GM12878 (cell line): ENCODE results near the gene MST1. TPM values are rescaled to one million over a fixed set of nuclear protein-coding genes. Genes with fewer than 3 reads are reported as not detected.

Experiments used
- ATAC-seq: fragments of 200-7000 bp; cut with Tn5 transposase; 3 replicates; pipeline ENCODE4 v1.9.1; 2020; ENCODE audit warnings: mild to moderate bottlenecking, moderate library complexity
- BruUV-seq: library from RNA; stranded (reverse); fragments of 400-500 nt; replicated peaks from 2 replicates; lab custom pipeline; 2021; lab: Mats Ljungman, UMichigan
- CTCF ChIA-PET: fragments of 300-600 bp; sonication (Branson Sonifier 250); formaldehyde crosslinking; extraction: SDS; loops from one replicate; lab custom pipeline; 2021; ENCODE audit warnings: inconsistent platforms; lab: Yijun Ruan, JAX
- POLR2A ChIA-PET: fragments of 350-600 bp; formaldehyde crosslinking; extraction: SDS; loops from one replicate; lab custom pipeline; 2021; ENCODE audit warnings: inconsistent platforms; lab: Charles Lee
- RAD21 ChIA-PET: fragments of 300-600 bp; sonication (Branson Sonifier 250); formaldehyde crosslinking; loops from one replicate; lab custom pipeline; 2023; ENCODE audit warnings: antibody characterized with exemption; ENCODE audit not compliant: unreplicated experiment; lab: Charles Lee
- SMC1A ChIA-PET: fragments of 300-600 bp; sonication (Branson Sonifier 250); formaldehyde crosslinking; loops from one replicate; lab custom pipeline; 2023; ENCODE audit not compliant: unreplicated experiment, uncharacterized antibody; lab: Charles Lee
- DNase-seq: peaks from one replicate; pipeline ENCODE4 v3.0.0-alpha.2; 2011; ENCODE audit warnings: low read depth, low spot score
- FAIRE-seq: peaks from 3 replicates; lab custom pipeline; 2011; peaks lifted over from hg19 to GRCh38; lab: Jason Lieb, UNC
- H2AFZ ChIP-seq: 2 replicates; pipeline ENCODE4 v1.6.0; 2011; ENCODE audit warnings: low read depth, low read length, control low read depth; ENCODE audit not compliant: control insufficient read depth
- H3K27ac ChIP-seq: 2 replicates; pipeline ENCODE4 v1.5.1; 2011; ENCODE audit warnings: control low read depth; ENCODE audit not compliant: control insufficient read depth, insufficient read depth
- H3K27me3 ChIP-seq, 2 experiments: replicated peaks in 1 of 2; 2 replicates each; pipeline versions ENCODE4 v1.6.0 to v1.6.1; 2011; ENCODE audit warnings: low read length in 1 of 2; ENCODE audit not compliant: control insufficient read depth in 2 of 2, insufficient read depth in 2 of 2
- H3K36me3 ChIP-seq, 2 experiments: 2 replicates each; pipeline ENCODE4 v1.5.1; 2011; ENCODE audit warnings: low read length in 1 of 2; ENCODE audit not compliant: control insufficient read depth in 2 of 2, insufficient read depth in 2 of 2
- H3K4me1 ChIP-seq: 2 replicates; pipeline ENCODE4 v1.6.1; 2011; ENCODE audit warnings: mild to moderate bottlenecking, low read length, moderate library complexity, mixed read lengths; ENCODE audit not compliant: control insufficient read depth, insufficient read depth
- H3K4me2 ChIP-seq: 2 replicates; pipeline ENCODE4 v1.6.0; 2011; ENCODE audit warnings: control low read depth; ENCODE audit not compliant: control insufficient read depth, insufficient read depth
- H3K4me3 ChIP-seq: fragments of 200-600 bp; sonication (generic); 2 replicates; pipeline ENCODE4 v1.5.1; 2016
- H3K79me2 ChIP-seq: 2 replicates; pipeline ENCODE4 v1.6.0; 2011; ENCODE audit warnings: low read length; ENCODE audit not compliant: control insufficient read depth, insufficient read depth
- H3K9ac ChIP-seq: 2 replicates; pipeline ENCODE4 v1.8.0; 2011; ENCODE audit warnings: low read length, control low read depth, mixed read lengths; ENCODE audit not compliant: control insufficient read depth, insufficient read depth
- H3K9me3 ChIP-seq: replicated peaks from 3 replicates; pipeline ENCODE4 v1.5.1; 2011; ENCODE audit warnings: mild to moderate bottlenecking, low read length; ENCODE audit not compliant: control insufficient read depth, insufficient read depth
- H4K20me1 ChIP-seq: 2 replicates; pipeline ENCODE4 v1.6.0; 2011; ENCODE audit not compliant: control insufficient read depth, insufficient read depth
- CUX1 ChIP-seq: IDR thresholded peaks from 2 replicates; pipeline ENCODE4 v1.6.1; 2012; ENCODE audit warnings: improper control_type of control experiment, low read depth, low read length; ENCODE audit not compliant: insufficient replicate concordance
- DPF2 ChIP-seq: fragments of 450-650 bp; IDR thresholded peaks from 2 replicates; pipeline ENCODE4 v1.6.1; 2017; ENCODE audit warnings: mild to moderate bottlenecking
- NFIC ChIP-seq: IDR thresholded peaks from 2 replicates; pipeline ENCODE4 v1.6.1; 2012; ENCODE audit warnings: low read depth, mild to moderate bottlenecking, inconsistent platforms, low read length, moderate library complexity
- SIX5 ChIP-seq: IDR thresholded peaks from 2 replicates; pipeline ENCODE4 v1.6.1; 2011; ENCODE audit warnings: mild to moderate bottlenecking, low read depth, low read length, moderate library complexity; ENCODE audit not compliant: severe bottlenecking
- SREBF1 ChIP-seq: IDR thresholded peaks from 2 replicates; pipeline ENCODE4 v1.6.1; 2012; ENCODE audit warnings: mild to moderate bottlenecking, low read length
- WGBS: methylation state at CpG from one replicate; pipeline ENCODE4 v1.1.6; 2016; ENCODE audit warnings: low lambda C conversion rate; ENCODE audit not compliant: insufficient replicate concordance, insufficient coverage; ENCODE audit errors: missing lambda C conversion rate; 5-methylcytosine and 5-hydroxymethylcytosine counted together
- in situ Hi-C: fragments of 300-500 bp; cut with MboI; formaldehyde crosslinking; loops from 9 replicates; pipeline ENCODE4 v1.14.3; 2018; ENCODE audit warnings: mixed read lengths
- intact Hi-C: fragments of 100-400 bp; cut with micrococcal nuclease; formaldehyde crosslinking; loops from one replicate; pipeline ENCODE4 v1.14.2; 2022; ENCODE audit not compliant: unreplicated experiment
- polyA plus RNA-seq, 11 experiments: library from polyadenylated mRNA; depleted of rRNA in 4 of 11; unstranded in 6 of 11; stranded (reverse) in 5 of 11; fragments of >200 nt; fragmentation: Nextera tagmentation in 4 of 11; fragmentation: Illumina TruSeq in 1 of 11; extraction: Ambion mirVana in 4 of 11; extraction: Trizol in 1 of 11; gene quantifications; 1 replicate in 1 of 11; 2 replicates in 10 of 11; pipeline versions ENCODE4 v1.2.1 to v1.2.3, GENCODE V29; 2011 to 2016; ENCODE audit warnings: inconsistent platforms in 2 of 11, missing spikeins in 2 of 11, low read depth in 1 of 11
- total RNA-seq, 4 experiments: library from RNA; depleted of rRNA in 3 of 4; stranded (reverse); fragments of >200 nt in 3 of 4; fragmentation: Illumina TruSeq in 1 of 4; extraction: Trizol in 1 of 4; gene quantifications; 2 replicates each; pipeline versions ENCODE4 v1.2.1 to v1.2.3, GENCODE V29; 2013 to 2021

MST1 gene
- total and polyA plus RNA-seq, 10 of the 15 experiments (the other 5 are each of a cell fraction or from before 2014, with no cell fraction given) = 1.2 to 25.5 (median 4.1) TPM

DNA sequence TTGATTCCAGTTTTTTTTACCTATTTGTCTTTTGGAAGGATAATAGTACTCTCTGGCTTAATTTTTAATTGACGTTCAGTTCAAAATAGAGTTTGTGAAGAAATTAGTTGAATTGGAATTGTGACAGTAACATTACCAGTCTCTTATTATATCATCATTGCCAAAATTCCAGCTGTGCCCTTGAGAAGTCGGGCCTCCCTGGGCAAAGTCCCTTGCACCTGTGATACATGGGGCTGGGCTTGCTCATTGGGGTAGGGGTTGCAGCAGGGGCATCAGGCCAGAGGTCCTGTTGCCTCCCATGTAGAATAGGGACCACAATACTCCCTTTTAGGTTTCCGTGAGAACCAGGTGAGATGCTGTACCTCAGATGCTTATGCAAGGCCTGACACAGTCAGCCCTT, 43.0 kb downstream of the MST1 start:
- ATAC-seq (no peak), DNase-seq (no peak), FAIRE-seq (no peak)
- Histone ChIP-seq H3K9me3 (no peaks in the 10 kb centered on the region), H3K79me2 (no peaks in the 10 kb centered on the region), H3K9ac (no peak overlapping the region), H3K36me3 (no peaks in the 10 kb centered on the region), H4K20me1 (no peaks in the 10 kb centered on the region), H3K4me3 (no peak overlapping the region), H2AFZ (no peak overlapping the region), H3K4me2 (no peak overlapping the region), H3K4me1 (peaks cover 15% of the 10 kb centered on the region), H3K27me3 (no peaks in the 10 kb centered on the region), H3K27ac (no peak overlapping the region)
- intact Hi-C loops (no loop called here), in situ Hi-C loops (no loop called here)
- ChIA-PET SMC1A (no interaction called here), RAD21 (no interaction called here), CTCF (interaction anchor here (1.5 kb wide), 1 partner anchor 106 kb away, joined by 5 read pairs; no protein-coding TSS in a partner anchor), POLR2A (no interaction called here)
- no TSS peak for BruUV-seq
- no peak for TF ChIP-seq SIX5
- TF ChIP-seq CUX1 = no peak
- no peak for TF ChIP-seq NFIC
- no peak for TF ChIP-seq SREBF1
- no peak for TF ChIP-seq DPF2
- 14% methylated on average over 3 of the region's 3 CpGs for WGBS
